ENCODE data around the gene KRTAP6-3. TPM values are rescaled to one million over a fixed set of nuclear protein-coding genes. Genes with fewer than 3 reads are reported as not detected.

The KRTAP6-3 gene
- total and polyA plus RNA-seq, 8 donors: not detected

DNA sequence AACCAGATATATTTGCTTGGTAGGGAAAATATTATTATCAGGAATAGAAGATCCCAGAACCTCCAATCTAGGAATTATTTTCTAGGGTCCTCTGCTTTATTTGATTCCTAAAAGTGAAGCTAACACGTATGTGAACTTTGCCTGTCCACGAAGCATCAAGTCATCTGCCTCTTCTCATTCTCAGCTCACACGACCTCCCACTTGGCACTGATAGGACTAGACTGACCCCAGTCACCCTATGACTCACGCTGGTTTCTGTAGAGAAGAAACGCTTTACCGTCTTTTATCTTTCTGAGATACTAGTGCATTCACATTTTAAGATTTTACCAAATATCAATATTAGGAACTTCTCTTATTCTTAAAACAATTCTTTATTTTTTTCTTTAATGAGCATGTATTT lies 29.2 kb upstream of the KRTAP6-3 start:
- FAIRE-seq: no peak
- no peak for ATAC-seq

DNA sequence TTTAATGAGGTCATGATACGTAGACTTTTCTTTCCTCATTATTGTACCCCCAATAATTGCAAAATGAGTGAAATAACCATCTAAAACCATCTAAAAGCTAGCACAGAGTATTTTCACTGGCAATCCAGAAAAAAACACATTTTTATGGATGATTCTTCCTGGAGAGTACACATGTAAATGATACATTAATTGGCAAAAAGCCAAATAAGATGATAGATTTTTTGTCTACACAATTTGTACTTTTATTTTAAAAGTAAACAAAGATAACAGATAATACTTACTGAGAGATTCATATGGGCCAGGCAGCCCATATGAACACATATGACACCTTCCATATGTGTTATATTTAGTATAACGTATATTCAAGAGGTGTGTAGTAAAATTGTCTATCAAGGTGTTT lies 28.6 kb upstream of the KRTAP6-3 start:
- no peaks in the 10 kb centered on the region for H3K36me3 ChIP-seq
- no peak for FAIRE-seq
- TF ChIP-seq, protein P1, sequence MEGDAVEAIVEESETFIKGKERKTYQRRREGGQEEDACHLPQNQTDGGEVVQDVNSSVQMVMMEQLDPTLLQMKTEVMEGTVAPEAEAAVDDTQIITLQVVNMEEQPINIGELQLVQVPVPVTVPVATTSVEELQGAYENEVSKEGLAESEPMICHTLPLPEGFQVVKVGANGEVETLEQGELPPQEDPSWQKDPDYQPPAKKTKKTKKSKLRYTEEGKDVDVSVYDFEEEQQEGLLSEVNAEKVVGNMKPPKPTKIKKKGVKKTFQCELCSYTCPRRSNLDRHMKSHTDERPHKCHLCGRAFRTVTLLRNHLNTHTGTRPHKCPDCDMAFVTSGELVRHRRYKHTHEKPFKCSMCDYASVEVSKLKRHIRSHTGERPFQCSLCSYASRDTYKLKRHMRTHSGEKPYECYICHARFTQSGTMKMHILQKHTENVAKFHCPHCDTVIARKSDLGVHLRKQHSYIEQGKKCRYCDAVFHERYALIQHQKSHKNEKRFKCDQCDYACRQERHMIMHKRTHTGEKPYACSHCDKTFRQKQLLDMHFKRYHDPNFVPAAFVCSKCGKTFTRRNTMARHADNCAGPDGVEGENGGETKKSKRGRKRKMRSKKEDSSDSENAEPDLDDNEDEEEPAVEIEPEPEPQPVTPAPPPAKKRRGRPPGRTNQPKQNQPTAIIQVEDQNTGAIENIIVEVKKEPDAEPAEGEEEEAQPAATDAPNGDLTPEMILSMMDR (IDR thresholded peaks at IDR 0.05): no peak
- no peaks in the 10 kb centered on the region for H3K4me1 ChIP-seq
- intact Hi-C loops (cut with DNase I): no loop called here
- ATAC-seq: no peak
- WGBS, 2 donors: 76 to 85% methylated on average over 2 of the region's 2 CpGs
- no peak overlapping the region for H3K4me3 ChIP-seq
- no peaks in the 10 kb centered on the region for H3K9me3 ChIP-seq
- no peaks in the 10 kb centered on the region for H3K27me3 ChIP-seq
- no peak for DNase-seq
- no peak overlapping the region for H3K27ac ChIP-seq

More for the DNA sequence above, 29.2 kb upstream of the KRTAP6-3 start:
- Histone ChIP-seq H3K4me1 (no peaks in the 10 kb centered on the region), H3K27me3 (no peaks in the 10 kb centered on the region), H3K36me3 (no peaks in the 10 kb centered on the region), H3K9me3 (no peaks in the 10 kb centered on the region), H3K4me3 (no peak overlapping the region), H3K27ac (no peak overlapping the region)
- WGBS, 2 donors: 52 to 63% methylated on average over 6 of the region's 6 CpGs
- TF ChIP-seq, protein P1 (IDR thresholded peaks at IDR 0.05): no peak
- intact Hi-C loops (cut with DNase I): no loop called here
- DNase-seq: no peak

DNA sequence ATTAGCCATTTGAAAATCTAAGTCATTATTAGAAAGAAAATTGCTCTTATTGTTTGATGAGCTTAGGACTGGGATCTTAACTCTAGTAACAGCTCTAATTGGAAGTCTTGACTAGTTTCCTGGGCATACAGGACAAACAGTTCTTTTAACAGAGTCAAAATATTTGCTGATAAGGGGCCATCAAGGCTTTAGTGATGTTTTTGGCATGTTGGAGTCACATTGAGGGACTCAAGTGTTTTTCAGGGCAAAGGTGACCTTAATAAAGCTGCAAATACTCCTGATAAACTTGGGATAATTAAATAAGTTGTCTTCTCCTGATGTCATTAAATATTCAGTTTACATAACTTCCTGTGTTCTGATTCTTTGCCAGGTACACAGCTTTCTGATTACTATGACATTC lies 24.6 kb upstream of the KRTAP6-3 start:
- no peak for ATAC-seq
- Histone ChIP-seq H3K9me3 (no peaks in the 10 kb centered on the region), H3K4me1 (no peaks in the 10 kb centered on the region), H3K4me3 (no peak overlapping the region), H3K27me3 (no peaks in the 10 kb centered on the region), H3K27ac (no peak overlapping the region), H3K36me3 (no peaks in the 10 kb centered on the region)
- DNase-seq: no peak
- TF ChIP-seq, protein P1 (IDR thresholded peaks at IDR 0.05): no peak
- intact Hi-C loops (cut with DNase I): no loop called here
- FAIRE-seq: no peak

DNA sequence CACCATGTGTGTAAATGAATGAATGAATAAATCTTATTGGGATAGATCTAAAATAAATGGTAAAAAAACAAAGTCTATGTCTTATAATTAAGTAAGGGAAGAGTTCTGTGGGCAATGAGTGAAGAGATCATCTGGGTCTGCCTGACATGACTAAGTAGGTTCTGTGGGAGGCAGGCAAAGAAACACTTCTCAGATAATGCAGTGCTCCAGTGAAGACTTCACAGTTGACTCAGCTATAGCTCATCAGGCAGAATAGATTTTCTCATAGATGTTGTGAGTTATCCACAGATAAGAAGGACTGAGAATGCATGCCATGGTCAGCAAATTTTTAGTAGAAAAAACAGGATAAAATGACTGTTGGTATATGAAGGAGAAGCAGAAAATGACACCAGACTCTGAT lies 14.5 kb upstream of the KRTAP6-3 start:
- ATAC-seq: no peak
- Histone ChIP-seq H3K36me3 (no peaks in the 10 kb centered on the region), H3K27me3 (no peaks in the 10 kb centered on the region), H3K4me1 (no peaks in the 10 kb centered on the region), H3K9me3 (no peaks in the 10 kb centered on the region), H3K27ac (no peak overlapping the region), H3K4me3 (no peak overlapping the region)
- no peak for DNase-seq
- TF ChIP-seq, protein P1 (IDR thresholded peaks at IDR 0.05): no peak
- FAIRE-seq: no peak
- intact Hi-C loops (cut with DNase I): no loop called here

DNA sequence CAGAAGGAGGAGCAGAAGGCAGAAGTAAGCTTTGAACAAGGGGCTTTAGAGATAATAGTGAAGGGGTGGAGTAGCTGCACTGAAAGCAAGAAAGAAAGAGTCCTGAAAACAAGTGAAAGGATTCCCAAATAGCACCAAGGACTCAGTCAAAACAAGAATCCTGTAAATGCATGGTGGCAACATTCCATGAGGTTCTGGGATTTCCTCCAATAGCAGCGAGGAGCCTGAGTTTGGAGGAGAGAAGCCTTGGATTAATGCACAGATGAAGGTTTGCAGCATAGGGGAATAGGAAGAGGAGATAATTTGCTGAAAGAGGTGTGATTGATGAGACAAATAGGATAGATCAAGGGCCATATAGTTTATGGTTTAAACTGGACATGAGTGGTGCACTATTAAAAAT lies 12.9 kb upstream of the KRTAP6-3 start:
- H3K4me1 ChIP-seq: no peaks in the 10 kb centered on the region
- FAIRE-seq: no peak
- WGBS, 2 donors: 55% methylated on average over 1 of the region's 1 CpG
- TF ChIP-seq, protein P1 (IDR thresholded peaks at IDR 0.05): no peak
- no peaks in the 10 kb centered on the region for H3K9me3 ChIP-seq
- no peak overlapping the region for H3K27ac ChIP-seq
- no peaks in the 10 kb centered on the region for H3K36me3 ChIP-seq
- intact Hi-C loops (cut with DNase I): no loop called here
- H3K27me3 ChIP-seq: no peaks in the 10 kb centered on the region
- no peak overlapping the region for H3K4me3 ChIP-seq
- no peak for ATAC-seq
- DNase-seq: no peak

Data from pancreas (tissue), 10 donors.